GM18870 (cell line): ENCODE data around the gene CNRIP1.
"Not testable (repeated sequence)": the region's sequence is repeated elsewhere in the genome, so short reads cannot be mapped to it uniquely, and the experiment has no call there.

Experiments
- ATAC-seq: cut with Tn5 transposase; IDR thresholded peaks from one replicate; pipeline ENCODE4 v1.9.1; 2021; ENCODE audit warnings: moderate library complexity; ENCODE audit not compliant: unreplicated experiment

Gene CNRIP1

GRCh38 chr2:68319398-68320117 is at the start of gene CNRIP1:
Gene CNRIP1, minus strand, starts transcription at chr2:68319949. Its CDS starts 549 bp downstream, at chr2:68319400.
- ATAC-seq = no peak

GRCh38 chr2:68369337-68369734 is 49.6 kb upstream of the CNRIP1 start:
- ATAC-seq = no peak

GRCh38 chr2:68368654-68369336 is 49.0 kb upstream of the CNRIP1 start:
- ATAC-seq = no peak

GRCh38 chr2:68367953-68368653 is 48.4 kb upstream of the CNRIP1 start:
- no peak for ATAC-seq

- ATAC-seq = no peak
These were observed 46.4 kb upstream of the CNRIP1 start for GRCh38 chr2:68366083-68366560.

- peak; percentile 49 for ATAC-seq
These were observed 45.3 kb upstream of the CNRIP1 start, which contains the start of gene PLEK for GRCh38 chr2:68365087-68365486. Gene PLEK, plus strand, starts transcription at chr2:68365282. Its CDS starts 70 bp downstream, at chr2:68365352.

GRCh38 chr2:68363721-68364120 is 44.0 kb upstream of the CNRIP1 start:
- no peak for ATAC-seq

GRCh38 chr2:68362749-68363148 is 43.0 kb upstream of the CNRIP1 start:
- ATAC-seq = no peak

GRCh38 chr2:68362069-68362468 is 42.3 kb upstream of the CNRIP1 start:
- peak; percentile 43 for ATAC-seq

- no peak for ATAC-seq
These were observed 40.1 kb upstream of the CNRIP1 start for GRCh38 chr2:68359889-68360288.

GRCh38 chr2:68357605-68358337 is 38.0 kb upstream of the CNRIP1 start:
- ATAC-seq = no peak

GRCh38 chr2:68356599-68357239 is 37.0 kb upstream of the CNRIP1 start:
- no peak for ATAC-seq

- no peak for ATAC-seq
These were observed 33.1 kb upstream of the CNRIP1 start for GRCh38 chr2:68352651-68353391.

GRCh38 chr2:68351997-68352396 is 32.2 kb upstream of the CNRIP1 start:
- ATAC-seq = no peak

GRCh38 chr2:68349091-68349490 is 29.3 kb upstream of the CNRIP1 start:
- not testable (repeated sequence) for ATAC-seq

GRCh38 chr2:68345129-68345875 is 25.6 kb upstream of the CNRIP1 start:
- ATAC-seq = no peak

- no peak for ATAC-seq
These were observed 24.3 kb upstream of the CNRIP1 start for GRCh38 chr2:68344031-68344430.

- no peak for ATAC-seq
These were observed 22.7 kb upstream of the CNRIP1 start for GRCh38 chr2:68342470-68342869.

- no peak for ATAC-seq
These were observed 21.8 kb upstream of the CNRIP1 start for GRCh38 chr2:68341583-68341982.
